ENCODE results near the gene PIEZO1.
A peak's percentile ranks its signal among the peaks of the same experiment; 100 is the strongest.
"Not testable (repeated sequence)": the region's sequence is repeated elsewhere in the genome, so short reads cannot be mapped to it uniquely, and the experiment has no call there.

The PIEZO1 gene

GRCh38 chr16:88685156-88686061, 99.6 kb downstream of the PIEZO1 start:
- DNase-seq: peak; percentile 72

- no peak for DNase-seq
Measured at GRCh38 chr16:88684569-88685155, 100.4 kb downstream of the PIEZO1 start.

- peak; percentile 90 for DNase-seq
Measured at GRCh38 chr16:88681709-88682451, 103.1 kb downstream of the PIEZO1 start.

GRCh38 chr16:88681084-88681680, 103.8 kb downstream of the PIEZO1 start:
- peak; percentile 65 for DNase-seq

GRCh38 chr16:88680554-88681083, 104.4 kb downstream of the PIEZO1 start:
- no peak for DNase-seq

- no peak for DNase-seq
Measured at GRCh38 chr16:88678224-88678979, 106.6 kb downstream of the PIEZO1 start.

GRCh38 chr16:88677721-88678120, 107.3 kb downstream of the PIEZO1 start:
- DNase-seq: no peak

- no peak for DNase-seq
Measured at GRCh38 chr16:88676502-88677242, 108.3 kb downstream of the PIEZO1 start.

- DNase-seq: no peak
Measured at GRCh38 chr16:88673716-88674379, 111.2 kb downstream of the PIEZO1 start.

GRCh38 chr16:88672776-88673175, 112.2 kb downstream of the PIEZO1 start:
- DNase-seq: no peak

- no peak for DNase-seq
Measured at GRCh38 chr16:88671806-88672205, 113.2 kb downstream of the PIEZO1 start.

GRCh38 chr16:88669980-88670379, 115.0 kb downstream of the PIEZO1 start:
- no peak for DNase-seq

- not testable (repeated sequence) for DNase-seq
Measured at GRCh38 chr16:88669493-88669892, 115.5 kb downstream of the PIEZO1 start.

GRCh38 chr16:88667461-88667860, 117.6 kb downstream of the PIEZO1 start:
- no peak for DNase-seq

GRCh38 chr16:88665570-88665969, 119.5 kb downstream of the PIEZO1 start:
- DNase-seq: no peak

Data from hematopoietic multipotent progenitor cell treated with erythropoietin and hydrocortisone succinate and interleukin-3 and kit ligand, for 4 days (in vitro differentiated cells).